Skin epidermis (tissue), 12 donors: ENCODE measurements around the gene CCP110.
A peak's percentile ranks its signal among the peaks of the same experiment; 100 is the strongest.
"Not testable (repeated sequence)": the region's sequence is repeated elsewhere in the genome, so short reads cannot be mapped to it uniquely, and the experiment has no call there.

ENCODE experiments used
- H3K27ac ChIP-seq, 21 experiments: fragments of 200-600 bp; sonication (generic) in 11 of 21; one replicate each; pipeline ENCODE4 v1.5.0; 2020; ENCODE audit warnings: mild to moderate bottlenecking in 3 of 21, inconsistent platforms in 2 of 21, moderate library complexity in 2 of 21
- H3K4me3 ChIP-seq, 7 experiments: fragments of 200-600 bp; sonication (generic) in 2 of 7; one replicate each; pipeline ENCODE4 v1.5.0; 2020; ENCODE audit warnings: inconsistent platforms in 2 of 7, mild to moderate bottlenecking in 2 of 7, moderate library complexity in 1 of 7

CCP110 gene

GRCh38 chr16:19542138-19542821 lies 18.5 kb downstream of the CCP110 start:
- Histone ChIP-seq H3K27ac (no peak overlapping the region), H3K4me3 (no peak overlapping the region)

DNA sequence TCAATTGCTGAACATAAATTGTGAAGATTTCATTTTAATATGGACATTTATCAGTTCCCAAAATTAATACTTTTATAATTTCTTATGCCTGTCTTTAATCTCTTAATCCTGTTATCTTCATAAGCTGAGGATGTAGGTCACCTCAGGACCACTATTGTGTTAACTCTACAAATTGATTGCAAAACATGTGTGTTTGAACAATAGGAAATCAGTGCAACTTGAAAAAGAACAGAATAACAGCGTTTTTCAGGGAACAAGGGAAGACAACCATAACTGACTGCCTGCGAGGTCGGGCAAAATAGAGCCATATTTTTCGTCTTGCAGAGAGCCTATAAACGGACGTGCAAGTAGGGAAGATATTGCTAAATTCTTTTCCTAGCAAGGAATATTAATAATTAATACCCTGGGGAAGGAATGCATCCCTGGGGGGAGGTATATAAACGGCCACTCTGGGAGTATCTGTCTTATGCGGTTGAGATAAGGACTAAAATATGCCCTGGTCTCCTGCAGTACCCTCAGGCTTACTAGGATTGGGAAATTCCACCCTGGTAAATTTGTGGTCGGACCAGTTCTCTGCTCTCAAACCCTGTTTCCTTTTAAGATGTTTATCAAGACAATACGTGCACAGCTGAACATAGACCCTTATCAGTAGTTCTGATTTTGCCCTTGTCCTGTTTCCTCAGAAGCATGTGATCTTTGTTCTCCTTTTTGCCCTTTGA lies 19.7 kb downstream of the CCP110 start:
- not testable (repeated sequence) for H3K27ac ChIP-seq

DNA sequence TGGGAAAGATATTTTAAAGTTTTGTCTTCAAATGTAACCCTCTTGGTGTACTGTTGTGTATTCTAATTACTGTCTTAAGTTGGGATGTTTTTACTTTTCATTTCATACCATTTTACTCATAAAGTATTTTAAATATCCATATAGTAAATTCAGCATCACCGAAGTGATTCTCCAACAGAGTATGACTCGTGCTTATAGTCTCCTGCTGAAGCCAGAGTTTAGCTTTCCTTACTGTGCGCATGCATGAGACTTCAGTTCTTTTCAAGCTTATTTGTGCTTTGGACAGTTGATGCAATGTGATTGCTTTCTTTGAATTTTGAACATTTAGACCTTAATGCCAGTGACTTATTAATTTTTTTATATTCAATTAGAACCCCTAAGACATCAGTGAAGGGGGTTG lies 24.4 kb downstream of the CCP110 start:
- Histone ChIP-seq H3K4me3 (no peak overlapping the region), H3K27ac (no peak overlapping the region)

More for the DNA sequence above, 19.7 kb downstream of the CCP110 start:
- not testable (repeated sequence) for H3K4me3 ChIP-seq

- Histone ChIP-seq H3K4me3 (no peak overlapping the region), H3K27ac (no peak overlapping the region)
Measured at GRCh38 chr16:19549673-19550072, 25.9 kb downstream of the CCP110 start.

DNA sequence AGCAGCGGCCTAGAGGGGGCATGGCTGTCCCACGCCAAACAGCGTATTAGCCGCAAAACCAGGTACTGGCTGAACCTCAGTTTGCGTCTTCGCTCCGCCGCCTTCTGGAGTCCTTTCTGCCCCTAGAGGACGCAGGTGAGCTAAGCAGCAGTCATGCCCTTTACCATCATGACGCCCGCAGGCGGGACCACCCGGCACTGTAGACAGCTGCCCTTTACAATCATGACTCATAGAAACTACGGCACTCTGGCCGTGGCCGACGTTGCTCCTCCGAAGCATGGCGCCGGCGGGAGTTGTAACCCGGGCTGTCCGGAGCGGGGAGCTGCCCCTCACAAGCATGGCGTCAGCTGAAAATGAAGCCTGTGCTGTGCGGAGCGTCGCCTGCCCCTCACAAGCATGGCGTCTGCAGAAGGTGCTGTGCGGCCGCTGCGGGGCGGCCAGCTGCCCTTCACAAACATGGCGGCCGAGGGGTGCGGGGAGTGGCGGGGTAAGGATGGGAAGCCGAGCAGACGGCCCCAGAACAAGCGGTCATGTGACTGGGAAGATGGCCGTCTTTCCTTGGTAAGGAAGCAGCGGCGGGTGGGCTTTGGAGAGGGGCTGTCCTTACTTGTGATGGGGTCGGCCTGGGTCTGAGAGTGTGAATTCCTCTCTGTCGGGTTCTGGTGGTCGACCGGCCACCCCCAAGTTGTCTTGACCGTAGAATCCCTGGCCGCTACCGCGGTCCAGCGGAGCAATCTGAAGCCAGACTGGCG lies 31.6 kb downstream of the CCP110 start, which contains the start of gene VPS35L:
VPS35L (plus strand) TSS at position 518 of the 752 bp plus-strand sequence; CDS start at position 545, 27 bp downstream.
- Histone ChIP-seq H3K4me3 (peak within 1 kb of the TSS; percentile 58 to 83 (median 67)), H3K27ac (peak within 1 kb of the TSS; percentile 59 to 94 (median 85))

- peak overlapping the region; percentile 50 to 94 (median 85) for H3K27ac ChIP-seq
- H3K4me3 ChIP-seq: peak overlapping the region; percentile 58 to 83 (median 67)
Measured at GRCh38 chr16:19555938-19556771, 32.4 kb downstream of the CCP110 start.

DNA sequence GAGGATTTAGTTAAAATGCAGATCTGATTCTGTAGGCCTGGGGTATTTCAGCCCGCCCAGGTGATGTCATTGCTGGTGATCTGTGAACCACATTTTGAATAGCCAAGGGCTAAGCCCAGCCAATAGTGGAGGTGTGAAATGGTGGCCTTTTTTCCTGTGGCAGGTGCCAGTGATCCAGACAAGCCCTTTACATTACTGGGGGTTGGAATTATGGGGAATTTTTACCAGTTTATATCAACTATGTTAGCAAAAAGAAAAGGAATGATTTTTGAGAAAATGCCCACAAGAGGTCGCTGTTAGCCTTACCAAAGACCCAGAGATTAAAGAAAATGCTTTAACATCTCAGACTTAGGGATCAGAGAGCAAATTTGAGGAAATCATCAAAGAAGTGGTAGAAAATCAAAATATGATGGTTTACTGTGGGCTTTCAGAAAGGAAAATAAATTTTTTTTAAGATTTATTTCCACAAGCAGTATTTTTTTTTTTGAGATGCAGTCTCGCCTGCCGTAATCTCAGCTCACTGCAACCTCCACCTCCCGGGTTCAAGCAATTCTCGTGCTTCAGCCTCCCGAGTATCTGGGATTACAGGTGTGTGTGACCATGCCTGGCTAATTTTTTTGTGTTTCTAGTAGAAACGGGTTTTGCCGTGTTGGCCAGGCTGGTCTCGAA lies 35.6 kb downstream of the CCP110 start:
- Histone ChIP-seq H3K4me3 (no peak overlapping the region), H3K27ac (no peak overlapping the region)

DNA sequence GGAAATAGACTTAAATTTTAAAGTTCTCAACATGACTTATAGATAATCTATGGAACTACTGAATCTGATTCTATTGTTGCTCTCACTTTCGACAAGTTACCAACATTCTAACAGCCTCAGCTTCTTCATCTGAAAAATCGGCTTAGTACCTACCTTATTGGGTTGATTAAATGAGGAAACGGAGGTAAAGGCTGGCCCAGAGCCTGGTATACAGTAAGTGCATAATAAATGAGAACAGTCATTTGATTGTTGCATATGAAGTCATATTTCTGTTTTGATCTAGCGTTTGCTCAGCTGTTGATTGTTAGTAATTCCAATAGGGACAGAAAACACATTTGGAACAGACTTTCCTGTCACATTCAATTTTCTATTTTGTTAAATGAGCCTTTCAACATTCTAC lies 36.3 kb downstream of the CCP110 start:
- Histone ChIP-seq H3K4me3 (no peak overlapping the region), H3K27ac (no peak overlapping the region)

GRCh38 chr16:19563377-19563776 lies 39.6 kb downstream of the CCP110 start:
- H3K4me3 ChIP-seq: no peak overlapping the region
- no peak overlapping the region for H3K27ac ChIP-seq

- Histone ChIP-seq H3K27ac (no peak overlapping the region), H3K4me3 (no peak overlapping the region)
Measured at GRCh38 chr16:19566362-19566761, 42.6 kb downstream of the CCP110 start.

DNA sequence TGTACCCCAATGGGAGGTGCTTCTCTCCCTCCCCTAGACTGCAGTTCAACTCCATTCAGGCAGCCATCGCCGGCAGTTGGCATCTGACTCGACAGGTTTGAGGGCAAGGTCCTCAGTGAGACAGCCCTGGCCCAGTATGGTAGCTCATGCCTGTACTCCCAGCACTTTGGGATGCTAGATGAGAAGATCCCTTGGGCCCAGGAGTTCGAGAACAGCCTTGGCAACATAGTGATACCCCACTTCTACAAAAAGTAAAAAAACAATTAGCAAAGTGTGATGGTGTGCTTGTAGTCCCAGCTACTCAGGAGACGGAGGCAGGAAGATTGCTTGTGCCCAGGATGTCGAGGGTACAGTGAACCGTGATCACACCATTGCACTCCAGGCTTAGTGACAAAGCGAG lies 43.8 kb downstream of the CCP110 start:
- H3K27ac ChIP-seq: no peak overlapping the region
- H3K4me3 ChIP-seq: no peak overlapping the region

- H3K4me3 ChIP-seq: no peak overlapping the region
- no peak overlapping the region for H3K27ac ChIP-seq
Measured at GRCh38 chr16:19573997-19574396, 50.3 kb downstream of the CCP110 start.

- Histone ChIP-seq H3K4me3 (no peak overlapping the region), H3K27ac (no peak overlapping the region)
Measured at GRCh38 chr16:19574615-19575014, 50.9 kb downstream of the CCP110 start.

DNA sequence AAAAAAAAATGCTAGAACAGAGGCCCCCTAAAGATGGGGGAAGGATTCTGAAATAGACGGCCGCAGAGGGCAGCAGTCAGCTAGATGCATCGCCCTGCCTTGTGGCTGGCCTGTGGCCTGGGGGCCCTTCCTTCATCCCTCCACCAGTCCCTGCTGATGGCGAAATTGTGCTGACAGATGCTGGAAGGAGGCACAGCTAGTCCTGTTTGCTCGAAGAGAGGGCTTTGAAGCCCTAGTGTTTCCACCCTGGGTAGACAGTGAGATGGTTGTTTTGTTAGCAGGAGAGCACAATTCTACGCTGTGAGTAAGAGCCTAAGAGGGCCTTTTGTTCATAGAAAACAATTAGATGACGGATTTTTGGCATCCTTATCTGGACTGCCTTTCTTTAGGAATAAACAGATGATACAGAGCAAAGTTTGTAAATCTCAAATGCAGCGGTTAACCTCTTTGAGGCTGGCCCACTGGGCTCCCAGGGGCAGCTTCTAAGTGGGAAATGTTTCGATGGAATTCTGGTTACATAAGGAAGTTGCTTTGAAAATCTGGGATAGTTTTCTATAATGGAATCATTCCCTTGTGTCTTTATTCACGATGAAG lies 54.7 kb downstream of the CCP110 start:
- no peak overlapping the region for H3K4me3 ChIP-seq
- no peak overlapping the region for H3K27ac ChIP-seq

- Histone ChIP-seq H3K4me3 (no peak overlapping the region), H3K27ac (no peak overlapping the region)
Measured at GRCh38 chr16:19582050-19582831, 58.5 kb downstream of the CCP110 start.

DNA sequence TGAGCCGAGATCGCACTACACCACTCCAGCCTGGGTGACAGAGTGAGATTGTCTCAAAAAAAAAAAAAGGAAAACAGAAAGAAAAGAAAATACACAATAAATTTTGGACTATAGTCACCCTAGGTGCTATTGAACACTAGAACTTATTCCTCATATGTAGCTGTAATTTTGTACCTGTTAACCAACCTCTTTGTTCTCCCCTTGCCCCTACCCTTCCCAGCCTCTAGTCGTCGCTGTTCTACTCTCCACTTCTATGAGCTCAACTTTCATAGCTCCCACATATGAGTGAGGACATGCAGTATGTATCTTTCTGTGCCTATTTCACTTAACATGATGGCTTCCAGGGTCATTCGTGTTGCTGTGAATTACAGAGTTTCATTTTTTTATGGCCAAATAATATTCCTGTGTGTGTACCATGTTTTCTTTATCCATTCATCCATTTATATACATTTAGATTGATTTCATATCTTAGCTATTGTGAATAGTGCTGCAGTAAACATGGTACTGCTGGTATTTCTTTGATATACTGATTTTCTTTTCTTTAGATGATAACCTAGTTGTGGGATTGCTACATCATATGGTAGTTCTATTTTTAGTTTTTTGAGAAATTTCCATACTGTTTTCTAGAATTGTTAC lies 60.0 kb downstream of the CCP110 start:
- Histone ChIP-seq H3K27ac (no peak overlapping the region), H3K4me3 (no peak overlapping the region)

DNA sequence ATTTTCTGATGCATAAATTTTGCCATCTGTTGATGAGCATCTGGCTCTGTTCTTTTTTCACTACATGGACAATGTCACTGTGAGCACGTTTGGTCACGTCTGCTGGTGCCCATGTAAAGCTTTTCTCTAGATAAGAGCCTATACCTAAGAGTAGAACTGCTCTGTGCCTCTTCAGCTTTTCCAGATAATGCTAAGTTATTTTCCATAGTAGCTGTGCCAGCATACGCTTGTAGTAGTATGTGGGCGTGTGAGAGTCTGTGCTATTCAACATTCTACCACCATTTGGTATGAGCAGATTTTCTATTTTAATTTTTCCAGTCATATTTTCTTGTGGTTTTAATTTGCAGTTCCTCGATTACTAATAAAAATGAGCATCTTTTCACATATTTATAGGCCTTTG lies 64.9 kb downstream of the CCP110 start:
- no peak overlapping the region for H3K27ac ChIP-seq

GRCh38 chr16:19589106-19589505 lies 65.4 kb downstream of the CCP110 start:
- H3K27ac ChIP-seq: peak overlapping the region in 3 of 21 experiments; percentile 56 to 71 (median 57)
- no peak overlapping the region for H3K4me3 ChIP-seq

More for the DNA sequence above, 64.9 kb downstream of the CCP110 start:
- H3K4me3 ChIP-seq: no peak overlapping the region
